HepG2 (cell line): Measurements from ENCODE around the gene AGR2. TPM values are rescaled to one million over a fixed set of nuclear protein-coding genes. Genes with fewer than 3 reads are reported as not detected.

Experiments used
- ATAC-seq: fragments of 200-7000 bp; cut with Tn5 transposase; 3 replicates; pipeline ENCODE4 v1.9.1; 2020; ENCODE audit warnings: mild to moderate bottlenecking, moderate library complexity
- BruUV-seq: library from RNA; stranded (reverse); fragments of 400-500 nt; replicated peaks from 2 replicates; lab custom pipeline; 2021; lab: Mats Ljungman, UMichigan
- CTCF ChIA-PET: fragments of 300-600 bp; formaldehyde crosslinking; extraction: SDS; loops from one replicate; lab custom pipeline; 2021; ENCODE audit warnings: low total read pairs, inconsistent platforms, low intra/inter-chr PET ratio; lab: Yijun Ruan, JAX
- POLR2A ChIA-PET: fragments of 350-600 bp; sonication (Branson Sonifier 250); formaldehyde crosslinking; loops from one replicate; lab custom pipeline; 2020; ENCODE audit warnings: antibody characterized with exemption, inconsistent platforms; lab: Yijun Ruan, JAX
- DNase-seq: peaks from one replicate; pipeline ENCODE4 v3.0.0-alpha.2; 2015; ENCODE audit warnings: low spot score
- FAIRE-seq: peaks from 3 replicates; lab custom pipeline; 2011; peaks lifted over from hg19 to GRCh38; lab: Jason Lieb, UNC
- H2AFZ ChIP-seq: one replicate; pipeline ENCODE4 v1.6.1; 2011; ENCODE audit warnings: low read length, inconsistent platforms
- H3K27ac ChIP-seq: fragments of 300-600 bp; 3 replicates; pipeline ENCODE4 v1.8.0; 2011; ENCODE audit warnings: mixed run types, mild to moderate bottlenecking, mixed read lengths, low read length, inconsistent platforms; ENCODE audit not compliant: insufficient read depth; ENCODE audit errors: extremely low read length
- H3K27me3 ChIP-seq, 2 experiments: fragments of 200-600 bp in 1 of 2; 2 replicates in 1 of 2; 3 replicates in 1 of 2; pipeline versions ENCODE4 v1.6.0 to v1.8.0; 2011; ENCODE audit warnings: low read length in 2 of 2, mild to moderate bottlenecking in 2 of 2, moderate library complexity in 2 of 2, inconsistent platforms in 1 of 2; ENCODE audit not compliant: insufficient read depth in 2 of 2, control insufficient read depth in 1 of 2
- H3K36me3 ChIP-seq, 2 experiments: fragments of 200-600 bp in 1 of 2; replicated peaks in 1 of 2; 2 replicates in 1 of 2; 3 replicates in 1 of 2; pipeline versions ENCODE4 v1.5.1 to v1.8.0; 2011; ENCODE audit warnings: low read length in 2 of 2, inconsistent platforms in 1 of 2; ENCODE audit not compliant: insufficient read depth in 2 of 2, control insufficient read depth in 1 of 2
- H3K4me1 ChIP-seq: 2 replicates; pipeline ENCODE4 v1.5.1; 2012; ENCODE audit warnings: low read length, inconsistent platforms; ENCODE audit not compliant: insufficient read depth
- H3K4me2 ChIP-seq: 2 replicates; pipeline ENCODE4 v1.6.0; 2011; ENCODE audit warnings: low read depth, low read length, inconsistent platforms
- H3K4me3 ChIP-seq, 3 experiments: fragments of 200-600 bp in 1 of 3; sonication (generic), shearing (Covaris generic) in 1 of 3; replicated peaks in 1 of 3; 2 replicates each; pipeline ENCODE4 v1.5.1; 2011 to 2016; ENCODE audit warnings: low read length in 3 of 3, inconsistent platforms in 2 of 3, low read depth in 2 of 3, mild to moderate bottlenecking in 2 of 3, control low read depth in 1 of 3, mixed read lengths in 1 of 3; ENCODE audit not compliant: insufficient read depth in 1 of 3
- H3K79me2 ChIP-seq: one replicate; pipeline ENCODE4 v1.6.1; 2011; ENCODE audit warnings: low read length, inconsistent platforms; ENCODE audit not compliant: insufficient read depth
- H3K9ac ChIP-seq: 2 replicates; pipeline ENCODE4 v1.6.0; 2011; ENCODE audit warnings: mild to moderate bottlenecking, low read depth, low read length, inconsistent platforms; ENCODE audit not compliant: insufficient read depth
- H3K9me3 ChIP-seq: 2 replicates; pipeline ENCODE4 v1.5.1; 2012; ENCODE audit warnings: mild to moderate bottlenecking, low read length
- H4K20me1 ChIP-seq: 2 replicates; pipeline ENCODE4 v1.6.0; 2011; ENCODE audit warnings: inconsistent platforms, mild to moderate bottlenecking, low read length, moderate library complexity; ENCODE audit not compliant: insufficient read depth
- GMEB2 ChIP-seq: IDR thresholded peaks from 2 replicates; pipeline ENCODE4 v1.6.1; 2016; ENCODE audit warnings: missing biosample characterization, missing genetic modification reagents, low read depth
- REXO4 ChIP-seq: sonication (generic); formaldehyde crosslinking; IDR thresholded peaks from 2 replicates; pipeline ENCODE4 v1.8.0; 2022; ENCODE audit warnings: missing genetic modification reagents, mild to moderate bottlenecking, borderline replicate concordance
- RORA ChIP-seq: sonication (generic); formaldehyde crosslinking; IDR thresholded peaks from 2 replicates; pipeline ENCODE4 v1.5.0; 2020; ENCODE audit warnings: mild to moderate bottlenecking, missing genetic modification reagents, moderate library complexity
- ZNF12 ChIP-seq: sonication (generic); formaldehyde crosslinking; IDR thresholded peaks from 2 replicates; pipeline ENCODE4 v1.5.0; 2020; ENCODE audit warnings: missing genetic modification reagents
- ZSCAN9 ChIP-seq: IDR thresholded peaks from 2 replicates; pipeline ENCODE4 v1.6.1; 2016; ENCODE audit warnings: borderline replicate concordance
- WGBS: methylation state at CpG from one replicate; pipeline ENCODE4 v1.1.6; 2017; ENCODE audit warnings: low lambda C conversion rate; 5-methylcytosine and 5-hydroxymethylcytosine counted together
- in situ Hi-C: cut with HindIII; loops from 2 replicates; pipeline ENCODE4 v1.10.0; 2017; ENCODE audit warnings: low pct_unique_long_range_greater_than_20kb; ENCODE audit not compliant: extremely low pct_ligation_motif_present
- intact Hi-C: fragments of 100-400 bp; cut with micrococcal nuclease; formaldehyde crosslinking; loops from one replicate; pipeline ENCODE4 v1.10.0; 2022; ENCODE audit not compliant: unreplicated experiment
- polyA plus RNA-seq, 8 experiments: library from polyadenylated mRNA; depleted of rRNA in 3 of 8; stranded (reverse) in 7 of 8; unstranded in 1 of 8; fragments of >200 nt; fragmentation: Illumina TruSeq in 4 of 8; extraction: Trizol in 4 of 8; gene quantifications; 2 replicates each; pipeline versions ENCODE4 v1.2.1 to v1.2.3, GENCODE V29; 2011 to 2016; ENCODE audit warnings: low read depth in 4 of 8, missing spikeins in 1 of 8, mixed read lengths in 1 of 8; ENCODE audit not compliant: insufficient read depth in 1 of 8
- total RNA-seq, 5 experiments: library from RNA; depleted of rRNA; stranded (reverse); fragments of >200 nt; fragmentation: Illumina TruSeq; extraction: Trizol; gene quantifications; 2 replicates each; pipeline ENCODE4 v1.2.3, GENCODE V29; 2016; ENCODE audit warnings: low read depth in 1 of 5
- TF ChIP-seq, protein P1 (sequence below): sonication (generic); formaldehyde crosslinking; IDR thresholded peaks from 2 replicates; pipeline ENCODE4 v1.8.0; 2023; ENCODE audit warnings: mild to moderate bottlenecking, missing genetic modification reagents

Gene AGR2
- total and polyA plus RNA-seq, 2 of the 13 experiments (the other 11 are each of a cell fraction or from before 2014, with no cell fraction given), result 1.7 to 2.9 TPM

- no peaks in the 10 kb centered on the region for H3K9me3 ChIP-seq
- no peak for ATAC-seq
- no peak overlapping the region for H3K4me3 ChIP-seq
- no peaks in the 10 kb centered on the region for H3K27me3 ChIP-seq
- no peak overlapping the region for H3K27ac ChIP-seq
- BruUV-seq, result no TSS peak
- DNase-seq, result no peak
- 39% methylated on average over 2 of the region's 2 CpGs for WGBS
- no peak overlapping the region for H2AFZ ChIP-seq
- ChIA-PET CTCF (no interaction called here), POLR2A (no interaction called here)
- in situ Hi-C loops (no loop called here), intact Hi-C loops (no loop called here)
- no peaks in the 10 kb centered on the region for H3K79me2 ChIP-seq
- no peaks in the 10 kb centered on the region for H4K20me1 ChIP-seq
- no peaks in the 10 kb centered on the region for H3K4me1 ChIP-seq
- H3K9ac ChIP-seq, result no peak overlapping the region
- H3K36me3 ChIP-seq, result no peaks in the 10 kb centered on the region
- FAIRE-seq, result no peak
- no peak overlapping the region for H3K4me2 ChIP-seq
- TF ChIP-seq REXO4 (CRISPR knock-in tag), result no peak
- TF ChIP-seq ZNF12, result no peak
- no peak for TF ChIP-seq RORA (CRISPR knock-in tag)
- TF ChIP-seq ZSCAN9, result no peak
- TF ChIP-seq, protein P1, sequence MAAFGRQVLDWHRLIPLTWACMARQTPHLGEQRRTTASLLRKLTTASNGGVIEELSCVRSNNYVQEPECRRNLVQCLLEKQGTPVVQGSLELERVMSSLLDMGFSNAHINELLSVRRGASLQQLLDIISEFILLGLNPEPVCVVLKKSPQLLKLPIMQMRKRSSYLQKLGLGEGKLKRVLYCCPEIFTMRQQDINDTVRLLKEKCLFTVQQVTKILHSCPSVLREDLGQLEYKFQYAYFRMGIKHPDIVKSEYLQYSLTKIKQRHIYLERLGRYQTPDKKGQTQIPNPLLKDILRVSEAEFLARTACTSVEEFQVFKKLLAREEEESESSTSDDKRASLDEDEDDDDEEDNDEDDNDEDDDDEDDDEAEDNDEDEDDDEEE, result no peak
- TF ChIP-seq GMEB2, result no peak
These were observed 31.5 kb downstream of the AGR2 start for GRCh38 chr7:16773326-16773725.
